Testis (tissue), 3 donors: ENCODE results near the gene ERN2. TPM values are rescaled to one million over a fixed set of nuclear protein-coding genes. Genes with fewer than 3 reads are reported as not detected.

Experiments
- DNase-seq: peaks from one replicate; pipeline ENCODE4 v3.0.0-alpha.2; 2019
- H3K27ac ChIP-seq, 2 donors: fragments of 200-600 bp; sonication (generic); one replicate each; pipeline ENCODE4 v1.5.1; 2019
- H3K27me3 ChIP-seq: fragments of 200-600 bp; sonication (generic); one replicate; pipeline ENCODE4 v1.5.1; 2019
- H3K36me3 ChIP-seq: fragments of 200-600 bp; sonication (generic); one replicate; pipeline ENCODE4 v1.5.1; 2017; ENCODE audit warnings: low read depth; ENCODE audit errors: missing control alignments
- H3K4me1 ChIP-seq: fragments of 200-600 bp; sonication (generic); one replicate; pipeline ENCODE4 v1.5.1; 2019
- H3K4me3 ChIP-seq, 2 donors: fragments of 200-600 bp; sonication (generic); one replicate each; pipeline ENCODE4 v1.5.1; 2017 to 2019
- H3K9me3 ChIP-seq: fragments of 200-600 bp; sonication (generic); one replicate; pipeline ENCODE4 v1.5.1; 2017
- CTCF ChIP-seq, 3 experiments: fragments of 450-650 bp in 2 of 3; fragments of 200-600 bp in 1 of 3; sonication (generic) in 1 of 3; IDR thresholded peaks; one replicate each; pipeline ENCODE4 v1.5.1; 2016 to 2019; ENCODE audit warnings: antibody characterized with exemption in 3 of 3, mild to moderate bottlenecking in 2 of 3, moderate library complexity in 1 of 3
- POLR2A ChIP-seq: fragments of 450-650 bp; IDR thresholded peaks from one replicate; pipeline ENCODE4 v1.6.1; 2017; ENCODE audit warnings: antibody characterized with exemption, mild to moderate bottlenecking, moderate library complexity
- WGBS, 2 donors: methylation state at CpG; one replicate each; pipeline ENCODE4 v1.1.5; 2018; 5-methylcytosine and 5-hydroxymethylcytosine counted together
- intact Hi-C: fragments of 100-400 bp; cut with DNase I; formaldehyde crosslinking; loops from one replicate; pipeline ENCODE4 v1.15.1; 2023; ENCODE audit warnings: low total_unique reads
- polyA plus RNA-seq: library from polyadenylated mRNA; stranded (reverse); fragments of 350-450 nt; fragmentation: Illumina TruSeq; extraction: RNeasy Lipid Tissue Mini Kit (QIAGEN cat#74804); gene quantifications from one replicate; pipeline ENCODE4 v1.2.3, GENCODE V29; 2014; ENCODE audit warnings: low read depth, low replicate concordance; ENCODE audit not compliant: insufficient read depth
- total RNA-seq, 2 donors: library from RNA; depleted of rRNA; stranded (reverse); fragments of >200 nt; gene quantifications; one replicate each; pipeline ENCODE4 v1.2.3, GENCODE V29; 2016

ERN2 gene
- total and polyA plus RNA-seq, 3 donors from 2014 or later, result 0.32 to 0.94 (median 0.37) TPM

- peak; percentile 39 for DNase-seq
- no peaks in the 10 kb centered on the region for H3K9me3 ChIP-seq
- intact Hi-C loops, result no loop called here
- TF ChIP-seq POLR2A (no peak), CTCF (IDR thresholded peaks at IDR 0.05) (no peak)
- H3K36me3 ChIP-seq, result no peaks in the 10 kb centered on the region
- no peak overlapping the region for H3K27ac ChIP-seq
- no peaks in the 10 kb centered on the region for H3K4me1 ChIP-seq
- no peaks in the 10 kb centered on the region for H3K27me3 ChIP-seq
- 7 to 15% methylated on average over 10 to 25 of the region's 32 CpGs for WGBS, 2 donors
- no peak overlapping the region for H3K4me3 ChIP-seq
Observed at GRCh38 chr16:23694644-23695373, 18.2 kb downstream of the ERN2 start.

GRCh38 chr16:23694265-23694643, 18.8 kb downstream of the ERN2 start:
- intact Hi-C loops, result no loop called here
- no peaks in the 10 kb centered on the region for H3K27me3 ChIP-seq
- no peak for DNase-seq
- H3K36me3 ChIP-seq, result no peaks in the 10 kb centered on the region
- H3K4me1 ChIP-seq, result no peaks in the 10 kb centered on the region
- no peak overlapping the region for H3K4me3 ChIP-seq
- no peak for TF ChIP-seq CTCF (IDR thresholded peaks at IDR 0.05)
- TF ChIP-seq POLR2A, result no peak
- WGBS, 2 donors, result 93 to 95% methylated on average over 4 of the region's 4 CpGs
- no peak overlapping the region for H3K27ac ChIP-seq
- no peaks in the 10 kb centered on the region for H3K9me3 ChIP-seq

GRCh38 chr16:23692190-23692837, 20.7 kb downstream of the ERN2 start:
- H3K9me3 ChIP-seq, result no peaks in the 10 kb centered on the region
- intact Hi-C loops, result no loop called here
- H3K27me3 ChIP-seq, result no peaks in the 10 kb centered on the region
- no peak for TF ChIP-seq POLR2A
- TF ChIP-seq CTCF (IDR thresholded peaks at IDR 0.05), result no peak
- H3K4me3 ChIP-seq, result no peak overlapping the region
- H3K4me1 ChIP-seq, result no peaks in the 10 kb centered on the region
- H3K27ac ChIP-seq, result no peak overlapping the region
- no peak for DNase-seq
- no peaks in the 10 kb centered on the region for H3K36me3 ChIP-seq
- WGBS, 2 donors, result 92 to 95% methylated on average over 5 to 6 of the region's 6 CpGs

GRCh38 chr16:23691483-23692189, 21.4 kb downstream of the ERN2 start:
- Histone ChIP-seq H3K27me3 (no peaks in the 10 kb centered on the region), H3K27ac (no peak overlapping the region), H3K9me3 (no peaks in the 10 kb centered on the region), H3K4me1 (no peaks in the 10 kb centered on the region), H3K4me3 (no peak overlapping the region), H3K36me3 (no peaks in the 10 kb centered on the region)
- TF ChIP-seq POLR2A (no peak), CTCF (IDR thresholded peaks at IDR 0.05) (no peak)
- DNase-seq, result no peak
- WGBS, 2 donors, result 87 to 95% methylated on average over 10 of the region's 10 CpGs
- intact Hi-C loops, result no loop called here
